Ovary (tissue), 3 donors: ENCODE measurements around the gene STPG4.

ENCODE experiments used
- CTCF ChIP-seq, 3 donors: fragments of 450-650 bp in 2 of 3; fragments of 200-600 bp in 1 of 3; IDR thresholded peaks; one replicate each; pipeline versions ENCODE4 v1.5.1 to v1.8.0; 2016 to 2022; ENCODE audit warnings: antibody characterized with exemption in 3 of 3, mild to moderate bottlenecking in 1 of 3
- POLR2A ChIP-seq: fragments of 450-650 bp; IDR thresholded peaks from one replicate; pipeline ENCODE4 v1.6.1; 2017; ENCODE audit warnings: antibody characterized with exemption, mild to moderate bottlenecking, moderate library complexity
- donor health status: DM: no; HTN: no; CAD: no.

GRCh38 chr2:47180531-47180930 lies 25.4 kb upstream of the STPG4 start:
- TF ChIP-seq CTCF (IDR thresholded peaks at IDR 0.05) (no peak), POLR2A (no peak)
